ENCODE data around the gene TNFRSF14. TPM values are rescaled to one million over a fixed set of nuclear protein-coding genes. Genes with fewer than 3 reads are reported as not detected.

Gene TNFRSF14
- total RNA-seq, 1 experiment from 2014 or later = 24.4 TPM

GRCh38 chr1:2516946-2517345, 39.2 kb upstream of the TNFRSF14 start:
- Mint-ChIP-seq H3K9me3 (ENCODE audit: low read depth, unreplicated experiment) (no peaks in the 10 kb centered on the region), H3K4me3 (ENCODE audit: low read depth, unreplicated experiment) (no peak overlapping the region), H3K27ac (ENCODE audit: unreplicated experiment) (no peak overlapping the region), H3K4me1 (ENCODE audit: low read depth, unreplicated experiment) (no peaks in the 10 kb centered on the region), H3K27me3 (ENCODE audit: unreplicated experiment) (no peaks in the 10 kb centered on the region), H3K36me3 (ENCODE audit: insufficient read depth, unreplicated experiment) (peaks cover 31% of the 10 kb centered on the region)
- no peak for DNase-seq
- intact Hi-C loops (cut with micrococcal nuclease; ENCODE audit: unreplicated experiment) = no loop called here
- no peak for TF ChIP-seq CTCF (IDR thresholded peaks at IDR 0.05; ENCODE audit: unreplicated experiment)
- BruUV-seq (replicated peaks) = no TSS peak
- CTCF ChIA-PET = no interaction called here

- DNase-seq = no peak
- CTCF ChIA-PET = no interaction called here
- no TSS peak for BruUV-seq (replicated peaks)
- Mint-ChIP-seq H3K4me1 (ENCODE audit: low read depth, unreplicated experiment) (no peaks in the 10 kb centered on the region), H3K27me3 (ENCODE audit: unreplicated experiment) (no peaks in the 10 kb centered on the region), H3K4me3 (ENCODE audit: low read depth, unreplicated experiment) (no peak overlapping the region), H3K36me3 (ENCODE audit: insufficient read depth, unreplicated experiment) (peaks cover 31% of the 10 kb centered on the region), H3K9me3 (ENCODE audit: low read depth, unreplicated experiment) (no peaks in the 10 kb centered on the region), H3K27ac (ENCODE audit: unreplicated experiment) (no peak overlapping the region)
- no peak for TF ChIP-seq CTCF (IDR thresholded peaks at IDR 0.05; ENCODE audit: unreplicated experiment)
- intact Hi-C loops (cut with micrococcal nuclease; ENCODE audit: unreplicated experiment) = no loop called here
Observed at GRCh38 chr1:2517966-2518365, 38.2 kb upstream of the TNFRSF14 start.

GRCh38 chr1:2518528-2518927, 37.6 kb upstream of the TNFRSF14 start:
- H3K4me1 Mint-ChIP-seq (ENCODE audit: low read depth, unreplicated experiment) = no peaks in the 10 kb centered on the region

GRCh38 chr1:2519029-2519685, 37.0 kb upstream of the TNFRSF14 start:
- no peak for TF ChIP-seq CTCF (IDR thresholded peaks at IDR 0.05; ENCODE audit: unreplicated experiment)
- Mint-ChIP-seq H3K4me3 (ENCODE audit: low read depth, unreplicated experiment) (no peak overlapping the region), H3K27ac (ENCODE audit: unreplicated experiment) (no peak overlapping the region), H3K36me3 (ENCODE audit: insufficient read depth, unreplicated experiment) (peaks cover 31% of the 10 kb centered on the region), H3K9me3 (ENCODE audit: low read depth, unreplicated experiment) (no peaks in the 10 kb centered on the region), H3K4me1 (ENCODE audit: low read depth, unreplicated experiment) (no peaks in the 10 kb centered on the region), H3K27me3 (ENCODE audit: unreplicated experiment) (no peaks in the 10 kb centered on the region)
- CTCF ChIA-PET = interaction anchor here (0.7 kb wide), 1 partner anchor 367 kb away, joined by 5 read pairs; no protein-coding TSS in a partner anchor
- intact Hi-C loops (cut with micrococcal nuclease; ENCODE audit: unreplicated experiment) = no loop called here
- BruUV-seq (replicated peaks) = no TSS peak
- no peak for DNase-seq

More at GRCh38 chr1:2518528-2518927, 37.6 kb upstream of the TNFRSF14 start:
- Mint-ChIP-seq H3K27me3 (ENCODE audit: unreplicated experiment) (no peaks in the 10 kb centered on the region), H3K36me3 (ENCODE audit: insufficient read depth, unreplicated experiment) (peaks cover 31% of the 10 kb centered on the region), H3K9me3 (ENCODE audit: low read depth, unreplicated experiment) (no peaks in the 10 kb centered on the region), H3K27ac (ENCODE audit: unreplicated experiment) (no peak overlapping the region), H3K4me3 (ENCODE audit: low read depth, unreplicated experiment) (no peak overlapping the region)
- TF ChIP-seq CTCF (IDR thresholded peaks at IDR 0.05; ENCODE audit: unreplicated experiment) = no peak
- no peak for DNase-seq
- no TSS peak for BruUV-seq (replicated peaks)
- CTCF ChIA-PET = no interaction called here
- intact Hi-C loops (cut with micrococcal nuclease; ENCODE audit: unreplicated experiment) = no loop called here

Measured in Calu3 (cell line).